OCI-LY1 (cell line): ENCODE results near the gene GABRG3.

Experiments
- H2AFZ ChIP-seq: fragments of 200-600 bp; sonication (generic), shearing (Covaris generic); 2 replicates; pipeline ENCODE4 v1.6.0; 2014; ENCODE audit warnings: antibody characterized with exemption, mild to moderate bottlenecking, low read length
- H3F3A ChIP-seq: fragments of 200-600 bp; sonication (generic), shearing (Covaris generic); 2 replicates; pipeline ENCODE4 v1.6.0; 2014; ENCODE audit warnings: mild to moderate bottlenecking, antibody characterized with exemption, low read length, moderate library complexity; ENCODE audit not compliant: insufficient read depth
- H3K27ac ChIP-seq: fragments of 200-600 bp; sonication (generic); 2 replicates; pipeline ENCODE4 v1.5.1; 2014; ENCODE audit warnings: low read length, mixed run types, mild to moderate bottlenecking, low read depth; ENCODE audit not compliant: poor library complexity, severe bottlenecking
- H3K27me3 ChIP-seq: fragments of 200-600 bp; sonication (generic); 2 replicates; pipeline ENCODE4 v1.6.0; 2014; ENCODE audit warnings: antibody characterized with exemption, mild to moderate bottlenecking, low read length, moderate library complexity; ENCODE audit not compliant: insufficient read depth
- H3K36me3 ChIP-seq: fragments of 200-600 bp; sonication (generic); 2 replicates; pipeline ENCODE4 v1.6.1; 2014; ENCODE audit warnings: mild to moderate bottlenecking, antibody characterized with exemption, low read length, moderate library complexity, mixed read lengths; ENCODE audit not compliant: insufficient read depth
- H3K4me1 ChIP-seq: fragments of 200-600 bp; sonication (generic); 2 replicates; pipeline ENCODE4 v1.5.1; 2014; ENCODE audit warnings: mild to moderate bottlenecking, low read length, moderate library complexity; ENCODE audit not compliant: insufficient read depth, severe bottlenecking
- H3K4me2 ChIP-seq: fragments of 200-600 bp; sonication (generic), shearing (Covaris generic); 2 replicates; pipeline ENCODE4 v1.6.1; 2014; ENCODE audit warnings: low read length
- H3K4me3 ChIP-seq: fragments of 200-600 bp; sonication (generic); 2 replicates; pipeline ENCODE4 v1.5.1; 2014; ENCODE audit warnings: low read length, low read depth, mild to moderate bottlenecking, mixed read lengths; ENCODE audit not compliant: poor library complexity, severe bottlenecking
- H3K79me2 ChIP-seq: fragments of 200-600 bp; shearing (Covaris generic); 2 replicates; pipeline ENCODE4 v1.6.1; 2016; ENCODE audit warnings: mixed run types, low read length, mixed read lengths; ENCODE audit not compliant: insufficient read depth
- H3K9ac ChIP-seq: fragments of 200-600 bp; sonication (generic), shearing (Covaris generic); 2 replicates; pipeline ENCODE4 v1.6.1; 2014; ENCODE audit warnings: mild to moderate bottlenecking, low read length, mixed read lengths
- H3K9me2 ChIP-seq: fragments of 200-600 bp; sonication (generic), shearing (Covaris generic); 2 replicates; pipeline ENCODE4 v1.6.1; 2014; ENCODE audit warnings: low read depth, mild to moderate bottlenecking, low read length, mixed read lengths
- H3K9me3 ChIP-seq: fragments of 200-600 bp; shearing (Covaris generic); 2 replicates; pipeline ENCODE4 v1.6.1; 2014; ENCODE audit warnings: low read length, mixed read lengths
- H4K20me1 ChIP-seq: fragments of 200-600 bp; sonication (generic), shearing (Covaris generic); 2 replicates; pipeline ENCODE4 v1.6.0; 2016; ENCODE audit warnings: mild to moderate bottlenecking, low read length; ENCODE audit not compliant: insufficient read depth
- CTCF ChIP-seq: fragments of 200-600 bp; sonication (generic), shearing (Covaris generic); IDR thresholded peaks from 2 replicates; pipeline ENCODE4 v1.5.1; 2017; ENCODE audit warnings: mild to moderate bottlenecking, antibody characterized with exemption, low read length, moderate library complexity, mixed read lengths
- EZH2 ChIP-seq: fragments of 200-600 bp; sonication (generic), shearing (Covaris generic); IDR thresholded peaks from 2 replicates; pipeline ENCODE4 v1.8.0; 2017; ENCODE audit warnings: borderline replicate concordance, mixed run types, mild to moderate bottlenecking, antibody characterized with exemption, low read length, moderate library complexity, mixed read lengths

The GABRG3 gene

DNA sequence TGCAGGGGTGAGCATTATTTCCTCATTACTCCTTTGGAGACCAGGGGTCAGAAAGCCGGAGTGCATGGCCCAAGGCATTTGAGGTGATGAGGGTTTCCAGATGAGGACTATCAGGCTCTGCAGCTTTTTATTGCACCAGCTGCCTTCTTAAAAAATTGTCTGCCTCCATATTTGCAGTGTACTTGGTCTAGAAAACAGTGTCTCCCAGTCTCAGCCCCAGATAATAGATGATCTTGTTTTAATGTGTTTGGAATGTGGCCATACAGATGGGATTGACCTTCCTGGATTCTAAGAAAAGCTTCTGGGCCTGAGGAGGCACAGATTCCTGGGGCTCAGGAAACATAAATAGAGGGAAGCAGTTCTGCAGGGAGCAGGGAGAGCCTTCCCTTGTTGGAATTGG, 123.3 kb downstream of the GABRG3 start:
- H3K4me3 ChIP-seq = no peak overlapping the region
- H3K9ac ChIP-seq = no peak overlapping the region
- no peak overlapping the region for H3K4me2 ChIP-seq
- H3K9me3 ChIP-seq = no peaks in the 10 kb centered on the region
- no peaks in the 10 kb centered on the region for H3F3A ChIP-seq
- H3K4me1 ChIP-seq = no peaks in the 10 kb centered on the region
- H3K9me2 ChIP-seq = no peaks in the 10 kb centered on the region
- no peaks in the 10 kb centered on the region for H3K36me3 ChIP-seq
- no peaks in the 10 kb centered on the region for H3K79me2 ChIP-seq
- TF ChIP-seq EZH2 (no peak), CTCF (no peak)
- no peaks in the 10 kb centered on the region for H3K27me3 ChIP-seq
- no peak overlapping the region for H2AFZ ChIP-seq
- H3K27ac ChIP-seq = no peak overlapping the region
- no peaks in the 10 kb centered on the region for H4K20me1 ChIP-seq

DNA sequence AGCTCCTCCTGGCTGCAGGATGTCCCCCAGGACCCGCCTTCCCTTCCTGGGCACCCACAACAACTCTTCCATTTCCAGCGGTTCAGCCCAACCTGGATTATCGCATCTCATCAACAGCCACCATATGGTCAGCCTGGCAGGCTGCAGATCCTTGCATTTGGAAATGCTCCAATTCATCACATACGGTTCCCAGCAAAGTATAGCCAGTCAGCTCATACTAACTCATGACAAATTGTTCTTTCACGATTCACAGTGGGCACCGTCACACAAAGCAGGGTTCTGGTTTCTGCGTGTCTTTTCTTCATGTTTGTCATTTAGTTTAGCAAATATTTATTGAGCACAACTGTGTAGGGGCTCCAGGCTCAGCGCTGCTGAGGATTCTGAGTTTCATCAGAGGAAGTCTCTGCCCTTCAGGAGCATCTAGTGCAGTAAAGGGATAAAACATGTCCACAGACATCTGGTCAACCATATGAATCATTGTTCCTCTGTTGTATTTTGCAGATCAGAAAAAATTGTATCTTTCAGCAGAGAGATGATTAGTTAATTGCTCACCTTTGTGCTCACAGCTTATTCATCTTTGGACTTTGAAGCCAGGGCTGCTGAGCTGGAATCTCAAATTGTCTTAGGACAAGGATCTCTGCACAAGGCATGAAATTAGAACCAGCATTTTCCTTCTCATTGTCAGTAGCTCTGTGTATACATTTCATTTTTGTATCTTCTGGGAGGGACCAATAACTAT, 125.1 kb downstream of the GABRG3 start:
- Histone ChIP-seq H3K9ac (no peak overlapping the region), H3K9me2 (no peaks in the 10 kb centered on the region), H2AFZ (no peak overlapping the region), H3K79me2 (no peaks in the 10 kb centered on the region), H4K20me1 (no peaks in the 10 kb centered on the region), H3K36me3 (no peaks in the 10 kb centered on the region), H3K27me3 (no peaks in the 10 kb centered on the region), H3K4me1 (no peaks in the 10 kb centered on the region), H3K4me2 (no peak overlapping the region), H3K9me3 (no peaks in the 10 kb centered on the region), H3K4me3 (no peak overlapping the region), H3F3A (no peaks in the 10 kb centered on the region), H3K27ac (no peak overlapping the region)
- no peak for TF ChIP-seq CTCF
- TF ChIP-seq EZH2 = no peak

DNA sequence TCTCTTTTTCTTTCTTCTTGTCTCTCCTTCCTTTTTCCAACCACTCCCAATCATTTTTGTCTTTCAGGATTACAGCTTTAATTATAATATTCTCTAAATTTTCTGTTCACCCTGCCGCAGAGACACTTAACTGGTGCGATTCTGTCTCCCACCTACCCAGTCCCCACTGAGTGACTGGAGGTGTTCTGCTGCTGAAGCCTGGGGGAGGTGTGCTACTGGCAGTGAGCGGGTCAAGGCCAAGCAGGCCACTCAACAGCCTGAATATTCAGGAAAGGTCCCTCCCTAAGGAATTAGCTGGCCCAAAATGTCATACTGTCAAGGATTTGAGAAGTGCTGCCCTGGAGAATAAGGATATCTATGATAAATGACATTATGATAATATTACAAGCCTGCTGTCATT, 126.5 kb downstream of the GABRG3 start:
- no peak overlapping the region for H3K9ac ChIP-seq
- no peaks in the 10 kb centered on the region for H4K20me1 ChIP-seq
- H3K27me3 ChIP-seq = no peaks in the 10 kb centered on the region
- TF ChIP-seq CTCF = no peak
- TF ChIP-seq EZH2 = no peak
- H2AFZ ChIP-seq = no peak overlapping the region
- no peaks in the 10 kb centered on the region for H3K9me2 ChIP-seq
- no peak overlapping the region for H3K27ac ChIP-seq
- no peaks in the 10 kb centered on the region for H3K36me3 ChIP-seq
- no peaks in the 10 kb centered on the region for H3F3A ChIP-seq
- H3K9me3 ChIP-seq = no peaks in the 10 kb centered on the region
- H3K4me1 ChIP-seq = no peaks in the 10 kb centered on the region
- no peak overlapping the region for H3K4me2 ChIP-seq
- no peaks in the 10 kb centered on the region for H3K79me2 ChIP-seq
- H3K4me3 ChIP-seq = no peak overlapping the region
